ENCODE data around the gene ATRIP.
"Not testable (repeated sequence)": the region's sequence is repeated elsewhere in the genome, so short reads cannot be mapped to it uniquely, and the experiment has no call there.

ATRIP gene

GRCh38 chr3:48467473-48468267 lies 21.1 kb downstream of the ATRIP start:
- DNase-seq (ENCODE audit: extremely low read depth, low read depth): no peak
- TF ChIP-seq CTCF (IDR thresholded peaks at IDR 0.05; ENCODE audit: low read depth, low read length): no peak

GRCh38 chr3:48468329-48468731 lies 21.8 kb downstream of the ATRIP start:
- DNase-seq (ENCODE audit: extremely low read depth, low read depth): no peak
- TF ChIP-seq CTCF (IDR thresholded peaks at IDR 0.05; ENCODE audit: low read depth, low read length): no peak

GRCh38 chr3:48469046-48469915 lies 22.7 kb downstream of the ATRIP start:
- no peak for TF ChIP-seq CTCF (IDR thresholded peaks at IDR 0.05; ENCODE audit: low read depth, low read length)
- DNase-seq (ENCODE audit: extremely low read depth, low read depth): no peak

GRCh38 chr3:48470286-48470685 lies 23.7 kb downstream of the ATRIP start:
- TF ChIP-seq CTCF (IDR thresholded peaks at IDR 0.05; ENCODE audit: low read depth, low read length): no peak
- DNase-seq (ENCODE audit: extremely low read depth, low read depth): no peak

- TF ChIP-seq CTCF (IDR thresholded peaks at IDR 0.05; ENCODE audit: low read depth, low read length): no peak
- no peak for DNase-seq (ENCODE audit: extremely low read depth, low read depth)
Measured at GRCh38 chr3:48472673-48472922, 26.1 kb downstream of the ATRIP start.

- peak; percentile 80 for DNase-seq (ENCODE audit: extremely low read depth, low read depth)
- TF ChIP-seq CTCF (IDR thresholded peaks at IDR 0.05; ENCODE audit: low read depth, low read length): peak; percentile 44
Measured at GRCh38 chr3:48472923-48473616, 26.5 kb downstream of the ATRIP start.

GRCh38 chr3:48473617-48473952 lies 27.0 kb downstream of the ATRIP start:
- TF ChIP-seq CTCF (IDR thresholded peaks at IDR 0.05; ENCODE audit: low read depth, low read length): no peak

GRCh38 chr3:48474031-48474430 lies 27.5 kb downstream of the ATRIP start:
- not testable (repeated sequence) for DNase-seq (ENCODE audit: extremely low read depth, low read depth)

More at GRCh38 chr3:48473617-48473952, 27.0 kb downstream of the ATRIP start:
- DNase-seq (ENCODE audit: extremely low read depth, low read depth): no peak
